Activated CD4-positive, alpha-beta memory T cell treated with anti-CD3 and anti-CD28 coated beads, Interleukin-2, amount 10 ng/mL, durations not matched to agents 7 days and 5 days (primary cell): ENCODE data around the gene BCL6B. TPM values are rescaled to one million over a fixed set of nuclear protein-coding genes. Genes with fewer than 3 reads are reported as not detected.
A peak's percentile ranks its signal among the peaks of the same experiment; 100 is the strongest.
"Not testable (repeated sequence)": the region's sequence is repeated elsewhere in the genome, so short reads cannot be mapped to it uniquely, and the experiment has no call there.

ENCODE experiments used
- CTCF ChIA-PET: fragments of 350-600 bp; sonication (Branson Sonifier 250); formaldehyde crosslinking; loops from one replicate; lab custom pipeline; 2021; ENCODE audit warnings: antibody characterized with exemption, inconsistent platforms; lab: Charles Lee
- POLR2A ChIA-PET: fragments of 350-600 bp; sonication (Branson Sonifier 250); formaldehyde crosslinking; loops from one replicate; lab custom pipeline; 2021; ENCODE audit warnings: antibody characterized with exemption; lab: Charles Lee
- DNase-seq: peaks from one replicate; pipeline ENCODE4 v3.0.0-alpha.2; 2020
- H3K27ac Mint-ChIP-seq: one replicate; pipeline ENCODE4 v1.8.0; 2021; ENCODE audit warnings: mild to moderate bottlenecking, mixed read lengths
- H3K27me3 Mint-ChIP-seq: one replicate; pipeline ENCODE4 v1.8.0; 2021; ENCODE audit warnings: mixed read lengths
- H3K36me3 Mint-ChIP-seq: one replicate; pipeline ENCODE4 v1.8.0; 2021; ENCODE audit warnings: low read depth, mixed read lengths
- H3K4me1 Mint-ChIP-seq: one replicate; pipeline ENCODE4 v1.8.0; 2021; ENCODE audit warnings: mixed read lengths
- H3K4me3 Mint-ChIP-seq: one replicate; pipeline ENCODE4 v1.8.0; 2021; ENCODE audit warnings: mild to moderate bottlenecking, mixed read lengths
- H3K9me3 Mint-ChIP-seq: one replicate; pipeline ENCODE4 v1.8.0; 2021; ENCODE audit warnings: mixed read lengths
- total RNA-seq, 2 experiments: library from RNA; stranded (reverse); gene quantifications; one replicate each; pipeline ENCODE4 v1.2.3, GENCODE V29; 2021

Gene BCL6B
- total RNA-seq, result under 1 TPM; 0.80 to 0.88 TPM

DNA sequence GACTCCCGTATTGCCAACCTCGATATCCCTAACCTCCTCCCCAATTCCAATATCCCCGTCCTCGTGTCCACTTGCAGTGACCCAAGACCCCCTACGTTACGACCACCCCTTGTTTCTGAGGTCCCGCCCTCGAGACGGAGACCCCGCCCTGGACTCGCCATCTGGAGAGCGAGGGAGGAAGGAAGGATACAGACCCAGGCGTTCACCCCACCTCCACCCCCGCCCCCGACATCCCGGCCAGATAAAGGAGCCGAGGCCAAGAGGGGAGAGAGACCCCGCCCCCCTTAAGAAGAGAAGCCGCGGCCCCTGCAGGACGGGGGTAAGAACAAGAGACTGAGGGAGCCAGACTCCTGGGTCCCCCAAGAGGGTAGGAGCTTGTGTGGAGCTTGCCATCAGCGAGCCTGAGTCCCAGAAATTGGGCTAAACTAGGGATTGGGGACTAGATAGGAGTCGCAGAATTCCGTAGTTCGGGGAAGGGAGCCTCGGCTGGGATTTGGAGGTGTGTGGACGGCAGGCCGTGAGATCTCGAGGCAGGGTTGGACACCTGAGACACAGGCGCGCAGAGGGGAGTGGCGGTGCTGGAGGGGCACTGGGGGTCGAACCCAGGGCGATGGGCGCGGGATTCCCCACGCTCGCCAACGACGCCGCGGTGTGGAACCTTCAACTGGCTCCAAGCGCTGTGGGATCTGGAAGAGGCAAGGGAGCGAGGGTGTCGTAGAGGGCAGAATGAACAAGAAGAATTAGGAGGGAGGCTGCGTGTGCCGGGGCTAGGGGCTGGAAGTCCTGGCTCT is at the start of gene BCL6B:
BCL6B (plus strand) TSS at position 270 of the 791 bp plus-strand sequence. CDS start 622 bp downstream, outside the sequence.
- Mint-ChIP-seq H3K4me3 (peak within 1 kb of the TSS; percentile 65), H3K4me1 (peaks cover 57% of the 10 kb centered on the region), H3K36me3 (peaks cover 3% of the 10 kb centered on the region), H3K27ac (peak within 1 kb of the TSS; percentile 69), H3K27me3 (peaks cover 1% of the 10 kb centered on the region), H3K9me3 (no peaks in the 10 kb centered on the region)
- no peak for DNase-seq
- CTCF ChIA-PET, result interaction anchor here (0.8 to 4.5 kb wide), 8 partner anchors 13 to 180 kb away, joined by 3 to 28 read pairs (median 18); partner anchors contain the start of genes SLC16A11 and SLC16A13
- POLR2A ChIA-PET, result interaction anchor here (1.2 to 8.2 kb wide), 4 partner anchors 10 to 13 kb away, joined by 5 to 70 read pairs (median 14); partner anchors contain the start of genes RNASEK and SLC16A13

DNA sequence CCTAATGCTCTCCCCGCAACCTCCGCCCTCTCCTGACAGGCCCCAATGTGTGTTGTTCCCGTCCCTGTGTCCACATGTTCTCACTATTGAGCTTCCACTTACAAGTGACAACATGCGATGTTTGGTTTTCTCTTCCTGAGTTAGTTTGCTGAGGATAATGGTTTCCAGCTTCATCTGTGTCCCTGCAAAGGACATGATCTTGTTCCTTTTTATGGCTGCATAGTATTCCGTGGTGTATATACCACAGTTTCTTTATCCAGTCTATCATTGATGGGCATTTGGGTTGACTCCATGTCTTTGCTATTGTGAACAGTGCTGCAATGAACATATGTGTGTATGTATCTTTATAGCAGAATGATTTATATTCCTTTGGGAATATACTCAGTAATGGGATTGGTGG is 43.4 kb upstream of the BCL6B start:
- H3K36me3 Mint-ChIP-seq, DNase-seq, CTCF ChIA-PET, H3K4me3 Mint-ChIP-seq, H3K27me3 Mint-ChIP-seq, POLR2A ChIA-PET, H3K9me3 Mint-ChIP-seq, H3K27ac Mint-ChIP-seq: not testable (repeated sequence)
- peaks cover 14% of the 10 kb centered on the region for H3K4me1 Mint-ChIP-seq

DNA sequence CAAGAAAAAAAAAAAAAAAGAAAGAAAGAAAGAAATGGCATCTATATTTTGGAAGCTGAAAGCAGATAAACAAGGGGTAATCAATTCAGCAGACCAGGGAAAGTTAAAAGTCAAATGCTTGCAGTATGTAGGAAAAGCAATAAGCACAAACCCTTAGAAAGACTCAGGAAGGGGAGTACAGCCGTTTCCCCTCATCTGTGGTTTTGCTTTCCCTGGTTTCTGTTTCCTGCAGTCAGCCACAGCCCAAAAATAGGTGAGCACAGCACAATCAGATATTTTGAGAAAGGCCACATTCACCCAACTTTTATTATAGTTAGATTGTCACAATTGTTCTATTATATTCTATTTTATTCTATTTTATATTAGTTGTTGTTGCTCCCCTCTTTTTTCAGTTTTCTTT is 41.4 kb upstream of the BCL6B start:
- ChIA-PET CTCF (interaction anchor here (0.7 to 2.3 kb wide), 2 partner anchors 23 to 506 kb away, joined by 3 to 5 read pairs; no protein-coding TSS in a partner anchor), POLR2A (no interaction called here)

GRCh38 chr17:6985266-6985665 is 37.6 kb upstream of the BCL6B start:
- Mint-ChIP-seq H3K4me1 (peaks cover 14% of the 10 kb centered on the region), H3K9me3 (no peaks in the 10 kb centered on the region), H3K27me3 (no peaks in the 10 kb centered on the region), H3K27ac (no peak overlapping the region), H3K36me3 (no peaks in the 10 kb centered on the region), H3K4me3 (no peak overlapping the region)
- POLR2A ChIA-PET, result no interaction called here
- no peak for DNase-seq
- CTCF ChIA-PET, result interaction anchor here (1.2 to 1.4 kb wide), 4 partner anchors 19 to 75 kb away, joined by 3 to 5 read pairs (median 3); no protein-coding TSS in a partner anchor

More for the DNA sequence above, 41.4 kb upstream of the BCL6B start:
- Mint-ChIP-seq H3K27me3 (no peaks in the 10 kb centered on the region), H3K4me1 (peaks cover 14% of the 10 kb centered on the region), H3K4me3 (no peak overlapping the region), H3K9me3 (no peaks in the 10 kb centered on the region), H3K27ac (no peak overlapping the region), H3K36me3 (no peaks in the 10 kb centered on the region)
- no peak for DNase-seq

- H3K27me3 Mint-ChIP-seq, result no peaks in the 10 kb centered on the region
- no peaks in the 10 kb centered on the region for H3K9me3 Mint-ChIP-seq
- no peaks in the 10 kb centered on the region for H3K36me3 Mint-ChIP-seq
- H3K27ac Mint-ChIP-seq, result no peak overlapping the region
- CTCF ChIA-PET, result interaction anchor here (1.4 kb wide), 1 partner anchor 18 kb away, joined by 3 read pairs; no protein-coding TSS in a partner anchor
- H3K4me3 Mint-ChIP-seq, result no peak overlapping the region
- POLR2A ChIA-PET, result no interaction called here
- no peak for DNase-seq
- H3K4me1 Mint-ChIP-seq, result peaks cover 4% of the 10 kb centered on the region
Observed at GRCh38 chr17:6986676-6987075, 36.2 kb upstream of the BCL6B start.

GRCh38 chr17:6989779-6990178 is 33.1 kb upstream of the BCL6B start:
- Mint-ChIP-seq H3K27me3 (no peaks in the 10 kb centered on the region), H3K4me1 (no peaks in the 10 kb centered on the region), H3K4me3 (no peak overlapping the region), H3K27ac (no peak overlapping the region), H3K36me3 (no peaks in the 10 kb centered on the region), H3K9me3 (no peaks in the 10 kb centered on the region)
- POLR2A ChIA-PET, result interaction anchor here (0.7 kb wide), 1 partner anchor 15 kb away, joined by 3 read pairs; no protein-coding TSS in a partner anchor
- CTCF ChIA-PET, result interaction anchor here (1.2 kb wide), 1 partner anchor 15 kb away, joined by 3 read pairs; no protein-coding TSS in a partner anchor
- no peak for DNase-seq

- H3K27ac Mint-ChIP-seq, H3K9me3 Mint-ChIP-seq, H3K27me3 Mint-ChIP-seq, DNase-seq, H3K4me1 Mint-ChIP-seq, H3K4me3 Mint-ChIP-seq, POLR2A ChIA-PET: not testable (repeated sequence)
- H3K36me3 Mint-ChIP-seq, result peaks cover 13% of the 10 kb centered on the region
- CTCF ChIA-PET, result interaction anchor here (1.9 kb wide), 1 partner anchor 11 kb away, joined by 7 read pairs; no protein-coding TSS in a partner anchor
Observed at GRCh38 chr17:6993613-6994056, 29.2 kb upstream of the BCL6B start.

GRCh38 chr17:6994118-6994598 is 28.7 kb upstream of the BCL6B start:
- peaks cover 3% of the 10 kb centered on the region for H3K4me1 Mint-ChIP-seq
- no peak overlapping the region for H3K27ac Mint-ChIP-seq
- H3K4me3 Mint-ChIP-seq, result no peak overlapping the region
- ChIA-PET POLR2A (interaction anchor here (1.8 kb wide), 1 partner anchor 10 kb away, joined by 5 read pairs; no protein-coding TSS in a partner anchor), CTCF (interaction anchor here (1.9 kb wide), 1 partner anchor 10 kb away, joined by 7 read pairs; no protein-coding TSS in a partner anchor)
- H3K9me3 Mint-ChIP-seq, result no peaks in the 10 kb centered on the region
- DNase-seq, result no peak
- H3K36me3 Mint-ChIP-seq, result peaks cover 14% of the 10 kb centered on the region
- H3K27me3 Mint-ChIP-seq, result no peaks in the 10 kb centered on the region

DNA sequence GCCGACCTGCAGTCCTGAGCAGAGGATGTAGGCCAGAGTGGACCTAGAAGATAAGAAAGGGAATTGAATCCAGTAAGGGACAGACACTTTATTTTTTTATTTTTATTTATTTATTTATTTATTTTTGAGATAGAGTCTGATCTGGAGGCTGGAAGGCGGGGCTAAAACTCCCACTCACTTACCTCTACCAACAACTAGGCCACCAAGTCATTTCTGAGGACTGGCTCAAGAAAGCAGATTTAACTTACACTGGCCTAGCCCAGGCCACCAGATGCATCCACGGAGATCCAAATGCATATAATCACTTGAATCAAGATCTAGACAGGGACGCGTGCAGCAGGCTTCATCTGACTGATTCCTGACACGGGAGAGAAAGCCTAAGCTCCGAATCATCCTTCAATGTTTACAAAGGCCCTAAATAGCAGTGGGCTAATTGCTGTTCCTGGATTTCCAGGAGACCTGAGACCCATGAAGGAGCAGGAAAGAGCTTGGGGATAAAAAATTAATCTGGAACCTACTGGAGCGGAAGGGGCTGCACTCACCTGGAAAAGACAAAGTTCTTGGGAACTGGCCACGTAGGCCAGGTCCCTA is 28.1 kb upstream of the BCL6B start:
- DNase-seq, result no peak
- H3K9me3 Mint-ChIP-seq, result no peaks in the 10 kb centered on the region
- H3K4me3 Mint-ChIP-seq, result no peak overlapping the region
- peaks cover 3% of the 10 kb centered on the region for H3K4me1 Mint-ChIP-seq
- no peak overlapping the region for H3K27ac Mint-ChIP-seq
- no peaks in the 10 kb centered on the region for H3K27me3 Mint-ChIP-seq
- ChIA-PET POLR2A (interaction anchor here (1.8 kb wide), 1 partner anchor 10 kb away, joined by 5 read pairs; no protein-coding TSS in a partner anchor), CTCF (interaction anchor here (1.9 kb wide), 1 partner anchor 9 kb away, joined by 7 read pairs; no protein-coding TSS in a partner anchor)
- H3K36me3 Mint-ChIP-seq, result peaks cover 17% of the 10 kb centered on the region

DNA sequence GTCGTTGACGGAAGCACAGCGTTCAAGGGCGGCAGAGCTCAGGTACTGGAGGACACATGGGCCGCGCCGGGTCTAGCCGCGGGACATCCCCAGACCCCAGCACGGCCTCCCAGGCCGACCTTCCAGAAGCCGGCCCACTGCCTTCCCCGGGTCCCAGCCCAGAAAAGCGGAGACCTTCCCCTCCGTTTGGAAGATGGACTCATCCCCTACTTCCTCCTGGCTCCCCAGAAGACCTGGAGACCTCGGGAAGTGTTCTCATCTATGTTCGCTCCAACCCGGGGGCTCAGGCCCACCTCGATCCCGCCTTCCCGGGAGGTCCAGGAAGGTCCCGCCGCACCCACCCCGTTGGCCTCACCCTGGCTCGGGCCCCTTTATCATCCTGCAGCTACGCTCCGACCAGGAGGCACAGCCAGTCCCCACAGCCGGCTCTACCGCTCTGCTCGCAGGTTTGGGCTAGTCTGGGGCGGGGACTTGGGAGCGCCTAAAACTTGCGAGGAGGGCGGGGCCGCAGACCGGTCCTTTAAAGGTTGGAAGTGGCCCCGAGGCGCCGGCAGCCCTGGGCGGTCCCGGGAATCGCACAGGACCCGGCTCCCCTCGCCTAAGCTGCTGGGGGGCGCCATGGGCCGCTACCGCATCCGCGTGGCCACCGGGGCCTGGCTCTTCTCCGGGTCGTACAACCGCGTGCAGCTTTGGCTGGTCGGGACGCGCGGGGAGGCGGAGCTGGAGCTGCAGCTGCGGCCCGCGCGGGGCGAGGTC is 27.2 kb upstream of the BCL6B start, which contains the start of gene ALOX12:
ALOX12 (plus strand) TSS at position 550 of the 756 bp plus-strand sequence; CDS start at position 619, 69 bp downstream.
- CTCF ChIA-PET, result interaction anchor here (1.1 kb wide), 1 partner anchor 81 kb away, joined by 4 read pairs; no protein-coding TSS in a partner anchor
- Mint-ChIP-seq H3K4me3 (no peak within 1 kb of the TSS), H3K4me1 (peaks cover 3% of the 10 kb centered on the region), H3K9me3 (no peaks in the 10 kb centered on the region), H3K27me3 (no peaks in the 10 kb centered on the region), H3K36me3 (peaks cover 23% of the 10 kb centered on the region), H3K27ac (no peak within 1 kb of the TSS)
- DNase-seq, result no peak
- POLR2A ChIA-PET, result interaction anchor here (1.8 kb wide), 1 partner anchor 9 kb away, joined by 5 read pairs; no protein-coding TSS in a partner anchor

DNA sequence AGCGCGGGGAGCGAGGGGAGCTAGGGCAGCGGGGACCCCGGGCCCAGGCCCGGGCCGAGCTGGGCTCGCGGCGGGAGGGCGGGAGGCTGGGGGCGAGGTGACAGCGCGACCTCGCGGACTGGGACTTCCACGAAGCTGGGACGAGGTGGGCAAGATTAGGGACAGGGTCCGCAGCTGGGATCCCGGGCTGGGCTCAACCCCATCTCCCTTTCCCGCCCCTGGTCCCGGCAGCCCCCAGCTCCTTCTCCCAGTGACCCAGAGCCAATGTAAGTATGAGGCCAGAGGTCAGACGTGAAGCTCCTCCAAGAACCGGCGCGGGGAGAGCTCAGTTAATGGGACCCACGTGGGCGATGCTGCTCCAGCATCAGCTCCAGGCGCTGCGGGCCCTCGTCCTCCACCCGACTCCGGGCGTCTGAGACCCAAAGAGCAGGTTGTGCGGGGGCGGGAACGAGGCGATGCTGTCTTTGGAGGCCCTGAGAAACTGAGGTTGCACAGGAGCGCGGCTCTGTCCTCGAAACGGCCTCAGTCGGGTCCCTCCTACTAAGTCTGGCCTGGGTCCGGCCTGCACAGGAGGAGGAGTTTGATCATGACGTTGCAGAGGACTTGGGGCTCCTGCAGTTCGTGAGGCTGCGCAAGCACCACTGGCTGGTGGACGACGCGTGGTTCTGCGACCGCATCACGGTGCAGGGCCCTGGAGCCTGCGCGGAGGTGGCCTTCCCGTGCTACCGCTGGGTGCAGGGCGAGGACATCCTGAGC is 26.4 kb upstream of the BCL6B start:
- H3K4me1 Mint-ChIP-seq, result peaks cover 3% of the 10 kb centered on the region
- H3K4me3 Mint-ChIP-seq, result no peak overlapping the region
- H3K27ac Mint-ChIP-seq, result no peak overlapping the region
- CTCF ChIA-PET, result interaction anchor here (1.1 kb wide), 1 partner anchor 82 kb away, joined by 4 read pairs; no protein-coding TSS in a partner anchor
- H3K36me3 Mint-ChIP-seq, result peaks cover 28% of the 10 kb centered on the region
- no peaks in the 10 kb centered on the region for H3K9me3 Mint-ChIP-seq
- no peak for DNase-seq
- POLR2A ChIA-PET, result no interaction called here
- no peaks in the 10 kb centered on the region for H3K27me3 Mint-ChIP-seq
